GM13976 (cell line): Measurements from ENCODE around the gene P2RX7.

Source experiments
- DNase-seq: peaks from one replicate; pipeline ENCODE4 v3.0.0; 2012; ENCODE audit warnings: low spot score
- in situ Hi-C: fragments of 300-500 bp; cut with MboI; formaldehyde crosslinking; loops from one replicate; pipeline ENCODE4 v1.12.0; 2022; ENCODE audit warnings: low sequenced_read_pairs, mixed read lengths, inconsistent platforms; ENCODE audit not compliant: unreplicated experiment
- TF ChIP-seq, protein P1 (sequence below): IDR thresholded peaks from 2 replicates; pipeline ENCODE4 v1.5.1; 2012; ENCODE audit warnings: borderline replicate concordance, mild to moderate bottlenecking; ENCODE audit not compliant: insufficient read depth; ENCODE audit errors: extremely low read depth, missing control alignments, control extremely low read depth

The P2RX7 gene

DNA sequence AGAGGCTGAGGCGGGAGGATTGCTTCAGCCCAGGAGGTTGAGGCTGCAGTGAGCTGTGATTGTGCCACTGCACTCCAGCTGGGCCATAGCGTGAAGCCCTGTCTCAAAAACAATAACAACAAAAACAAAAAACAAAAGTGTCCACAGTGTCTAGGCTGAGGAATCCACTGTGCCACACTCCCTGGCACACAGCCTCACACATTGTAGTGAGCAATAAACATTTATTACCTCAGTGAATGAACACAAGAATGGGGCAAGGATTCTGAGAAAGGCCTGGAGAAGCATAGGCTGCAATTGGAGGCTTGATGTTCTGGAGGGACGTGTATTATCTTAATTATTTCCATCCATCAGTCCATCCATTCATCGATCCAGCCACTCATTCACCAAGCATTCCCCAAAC, 17.1 kb upstream of the P2RX7 start:
- TF ChIP-seq, protein P1, sequence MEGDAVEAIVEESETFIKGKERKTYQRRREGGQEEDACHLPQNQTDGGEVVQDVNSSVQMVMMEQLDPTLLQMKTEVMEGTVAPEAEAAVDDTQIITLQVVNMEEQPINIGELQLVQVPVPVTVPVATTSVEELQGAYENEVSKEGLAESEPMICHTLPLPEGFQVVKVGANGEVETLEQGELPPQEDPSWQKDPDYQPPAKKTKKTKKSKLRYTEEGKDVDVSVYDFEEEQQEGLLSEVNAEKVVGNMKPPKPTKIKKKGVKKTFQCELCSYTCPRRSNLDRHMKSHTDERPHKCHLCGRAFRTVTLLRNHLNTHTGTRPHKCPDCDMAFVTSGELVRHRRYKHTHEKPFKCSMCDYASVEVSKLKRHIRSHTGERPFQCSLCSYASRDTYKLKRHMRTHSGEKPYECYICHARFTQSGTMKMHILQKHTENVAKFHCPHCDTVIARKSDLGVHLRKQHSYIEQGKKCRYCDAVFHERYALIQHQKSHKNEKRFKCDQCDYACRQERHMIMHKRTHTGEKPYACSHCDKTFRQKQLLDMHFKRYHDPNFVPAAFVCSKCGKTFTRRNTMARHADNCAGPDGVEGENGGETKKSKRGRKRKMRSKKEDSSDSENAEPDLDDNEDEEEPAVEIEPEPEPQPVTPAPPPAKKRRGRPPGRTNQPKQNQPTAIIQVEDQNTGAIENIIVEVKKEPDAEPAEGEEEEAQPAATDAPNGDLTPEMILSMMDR, result no peak
- in situ Hi-C loops, result no loop called here
- no peak for DNase-seq

DNA sequence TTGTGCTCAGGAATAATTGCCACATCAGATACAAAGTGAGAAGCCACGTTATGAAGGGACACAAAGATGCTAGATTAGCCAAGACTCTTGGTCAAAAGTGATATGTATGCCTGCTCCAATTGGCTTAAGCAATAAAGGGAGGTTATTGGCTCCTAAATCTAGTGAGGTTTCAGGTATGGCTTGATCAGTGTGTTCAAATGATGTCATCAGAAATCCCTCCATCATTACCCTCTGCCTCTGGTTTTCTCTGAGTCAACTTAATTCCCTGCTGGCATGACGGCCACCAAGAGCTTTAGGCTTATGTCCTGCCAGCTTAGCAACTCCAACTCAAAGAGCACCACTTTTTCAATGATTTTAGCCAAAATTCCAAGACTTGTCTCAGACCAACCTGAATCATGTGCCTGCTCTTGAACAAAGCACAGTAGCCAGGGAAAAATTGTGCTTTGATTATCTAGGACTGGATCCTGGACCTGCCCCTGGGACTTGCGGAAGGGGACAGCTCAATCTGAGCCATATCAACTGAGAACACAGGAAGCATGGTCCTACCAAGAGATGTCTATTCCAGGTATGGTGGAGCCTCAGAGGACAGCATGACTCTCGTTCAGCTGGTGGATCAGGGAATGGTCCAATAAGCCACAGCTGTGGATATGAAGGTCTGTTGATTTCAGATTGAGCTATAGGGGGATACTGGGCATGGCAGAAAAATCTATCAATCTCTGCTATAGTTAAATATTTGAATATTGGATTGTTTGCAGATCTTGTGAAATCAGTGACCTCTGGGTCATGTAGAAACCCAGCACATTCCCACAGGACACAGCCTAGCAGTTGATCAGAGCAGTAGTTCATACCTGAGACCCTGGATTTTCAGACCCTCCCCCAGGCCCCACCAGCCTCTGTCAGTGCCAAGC, 16.1 kb upstream of the P2RX7 start:
- TF ChIP-seq, protein P1, result no peak
- no peak for DNase-seq
- in situ Hi-C loops, result no loop called here

DNA sequence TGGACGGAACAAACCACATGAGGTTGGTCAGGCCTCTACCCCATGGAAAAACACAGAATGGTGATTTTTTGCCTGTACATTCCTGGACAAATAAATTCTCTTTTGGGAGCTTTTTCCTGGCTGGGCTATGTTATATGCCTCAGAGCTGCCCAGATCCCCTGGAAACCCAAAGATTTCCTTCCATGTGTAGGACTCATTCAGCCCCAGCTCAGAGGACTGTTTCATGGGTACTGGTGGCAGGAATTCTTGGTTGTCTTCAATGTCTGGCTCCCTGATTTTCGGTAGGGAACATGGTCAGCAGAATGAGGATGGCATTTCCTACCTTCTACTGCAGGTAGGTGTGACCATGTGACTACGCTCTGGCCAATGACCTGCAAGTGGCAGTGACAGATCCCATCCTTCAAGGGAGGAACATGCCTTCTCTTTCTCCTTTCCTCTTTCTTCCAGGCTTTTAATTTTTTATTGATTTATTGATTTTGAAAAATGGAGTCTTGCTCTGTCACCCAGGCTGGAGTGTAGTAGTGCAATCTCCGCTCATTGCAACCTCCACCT, 15.4 kb upstream of the P2RX7 start:
- in situ Hi-C loops, result no loop called here
- TF ChIP-seq, protein P1, result no peak
- DNase-seq, result no peak

DNA sequence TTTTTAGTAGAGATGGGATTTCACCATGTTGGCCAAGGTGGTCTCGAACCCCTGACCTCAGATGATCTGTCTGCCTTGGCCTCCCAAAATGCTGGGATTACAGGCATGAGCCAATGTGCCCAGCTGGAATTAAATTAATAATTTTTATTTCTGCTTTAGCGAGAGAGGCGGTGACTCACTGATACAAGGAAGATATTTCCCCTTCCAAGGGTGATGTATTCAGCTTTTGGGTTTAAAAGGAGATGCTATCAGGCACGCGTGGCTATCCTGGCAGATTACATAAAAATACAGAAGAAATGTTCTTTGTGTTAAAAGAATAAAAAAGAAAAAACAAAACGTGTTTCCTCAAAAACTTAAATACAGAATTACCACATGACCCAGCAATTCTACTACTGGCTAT, 12.4 kb upstream of the P2RX7 start:
- TF ChIP-seq, protein P1, result no peak
- in situ Hi-C loops, result no loop called here
- no peak for DNase-seq

DNA sequence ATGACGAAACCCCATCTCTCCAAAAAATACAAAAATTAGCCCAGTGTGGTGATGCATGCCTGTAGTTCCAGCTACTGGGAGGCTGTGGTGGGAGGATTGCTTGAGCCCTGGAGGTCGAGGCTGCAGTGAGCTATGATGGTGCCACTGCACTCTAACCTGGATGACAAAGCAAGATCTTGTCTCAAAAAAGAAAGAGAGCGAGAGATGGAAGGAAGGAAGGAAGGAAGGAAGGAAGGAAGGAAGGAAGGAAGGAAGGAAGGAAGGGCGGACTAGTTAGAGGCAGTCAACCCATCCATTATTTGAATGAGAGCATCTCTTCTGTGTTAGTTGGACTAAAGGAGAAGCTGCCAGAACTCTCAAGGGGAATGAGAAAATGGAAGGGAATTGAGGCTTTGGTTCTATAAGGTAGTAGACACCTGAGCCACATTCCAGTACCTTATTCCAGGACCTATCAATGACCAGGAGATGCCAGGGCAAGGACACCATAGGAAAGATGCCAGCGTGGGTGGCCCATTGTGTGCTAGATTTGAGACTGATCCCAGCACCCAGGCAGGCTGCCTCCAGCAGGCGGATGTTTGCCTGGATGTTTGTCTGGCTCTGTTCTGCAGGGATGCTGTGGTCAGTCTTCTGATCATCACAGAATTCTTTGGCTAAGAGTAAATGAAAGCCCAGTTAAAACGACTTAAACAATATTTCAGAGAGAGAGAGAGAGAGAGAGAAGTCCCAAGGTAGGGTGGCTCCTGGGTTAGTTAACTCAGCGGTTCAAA, 11.5 kb upstream of the P2RX7 start:
- DNase-seq, result no peak
- in situ Hi-C loops, result no loop called here
- TF ChIP-seq, protein P1, result no peak

DNA sequence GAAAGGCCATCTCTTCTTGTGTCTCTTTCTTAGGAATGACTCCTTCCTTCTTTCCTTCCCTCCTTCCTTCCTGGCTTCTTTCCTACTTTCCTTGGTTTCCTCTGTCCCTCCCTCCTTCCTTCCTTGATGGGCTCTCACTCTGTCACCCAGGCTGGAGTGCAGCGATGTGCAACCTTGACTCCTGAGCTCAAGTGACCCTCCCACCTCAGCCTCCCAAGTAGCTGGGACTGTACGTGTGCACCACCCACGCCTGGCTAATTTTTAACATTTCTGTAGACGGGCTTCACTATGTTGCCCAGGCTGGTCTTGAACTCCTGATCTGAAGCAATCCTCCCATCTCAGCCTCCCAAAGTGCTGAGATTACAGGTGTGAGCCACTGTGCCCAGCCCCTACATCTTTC, 10.9 kb upstream of the P2RX7 start:
- TF ChIP-seq, protein P1, result no peak
- no peak for DNase-seq
- in situ Hi-C loops, result no loop called here
